IMR-90 (cell line): Measurements from ENCODE around the gene PRKN. TPM values are rescaled to one million over a fixed set of nuclear protein-coding genes. Genes with fewer than 3 reads are reported as not detected.

Experiments used
- ATAC-seq: fragments of 200-7000 bp; cut with Tn5 transposase; 2 replicates; pipeline ENCODE4 v1.9.1; 2020; ENCODE audit warnings: low read depth, mild to moderate bottlenecking, moderate library complexity
- BruUV-seq: library from RNA; stranded (reverse); fragments of 400-500 nt; replicated peaks from 2 replicates; lab custom pipeline; 2021; lab: Mats Ljungman, UMichigan
- CTCF ChIA-PET: fragments of 300-600 bp; formaldehyde crosslinking; extraction: SDS; loops from one replicate; lab custom pipeline; 2021; ENCODE audit warnings: antibody characterized with exemption; lab: Yijun Ruan, JAX
- POLR2A ChIA-PET: fragments of 300-600 bp; sonication (Branson Sonifier 250); formaldehyde crosslinking; loops from one replicate; lab custom pipeline; 2022; ENCODE audit warnings: antibody characterized with exemption; ENCODE audit not compliant: unreplicated experiment; lab: Charles Lee
- DNase-seq: peaks from one replicate; pipeline ENCODE4 v3.0.0; 2013
- H2AFZ ChIP-seq: replicated peaks from 2 replicates; pipeline ENCODE3; 2013; ENCODE audit warnings: low read length, mild to moderate bottlenecking; ENCODE audit not compliant: poor library complexity
- H2AK5ac ChIP-seq: 2 replicates; pipeline ENCODE4 v1.6.1; 2013; ENCODE audit warnings: low read depth, low read length, inconsistent platforms
- H2AK9ac ChIP-seq: replicated peaks from 2 replicates; pipeline ENCODE3; 2013; ENCODE audit warnings: mild to moderate bottlenecking, low read depth, low read length, moderate library complexity; ENCODE audit not compliant: poor library complexity
- H2BK120ac ChIP-seq: 2 replicates; pipeline ENCODE4 v1.6.1; 2013; ENCODE audit warnings: low read depth, low read length, inconsistent platforms
- H2BK15ac ChIP-seq: 3 replicates; pipeline ENCODE4 v1.6.1; 2013; ENCODE audit warnings: low read depth, low read length, inconsistent platforms
- H2BK20ac ChIP-seq: 2 replicates; pipeline ENCODE4 v1.6.1; 2013; ENCODE audit warnings: low read depth, mild to moderate bottlenecking, inconsistent platforms, low read length, moderate library complexity
- H2BK5ac ChIP-seq: 2 replicates; pipeline ENCODE4 v1.6.1; 2013; ENCODE audit warnings: mild to moderate bottlenecking, low read depth, low read length, inconsistent platforms; ENCODE audit not compliant: poor library complexity, severe bottlenecking
- H3K14ac ChIP-seq: replicated peaks from 2 replicates; pipeline ENCODE4 v1.6.1; 2013; ENCODE audit warnings: low read depth, low read length, inconsistent platforms
- H3K18ac ChIP-seq: 2 replicates; pipeline ENCODE4 v1.6.1; 2013; ENCODE audit warnings: low read depth, low read length, control low read depth
- H3K23ac ChIP-seq: 2 replicates; pipeline ENCODE4 v1.6.1; 2013; ENCODE audit warnings: low read depth, low read length, inconsistent platforms
- H3K27ac ChIP-seq: 2 replicates; pipeline ENCODE4 v1.5.1; 2013; ENCODE audit warnings: mild to moderate bottlenecking, control low read depth, low read length; ENCODE audit not compliant: insufficient read depth
- H3K27me3 ChIP-seq: 2 replicates; pipeline ENCODE4 v1.6.1; 2013; ENCODE audit warnings: low read length; ENCODE audit not compliant: control insufficient read depth, insufficient read depth
- H3K36me3 ChIP-seq: 2 replicates; pipeline ENCODE4 v1.6.1; 2013; ENCODE audit warnings: low read length, mixed read lengths; ENCODE audit not compliant: control insufficient read depth, insufficient read depth
- H3K4ac ChIP-seq: 2 replicates; pipeline ENCODE4 v1.6.1; 2013; ENCODE audit warnings: low read depth, low read length, inconsistent platforms
- H3K4me1 ChIP-seq: 2 replicates; pipeline ENCODE4 v1.6.1; 2013; ENCODE audit warnings: low read length, mixed read lengths; ENCODE audit not compliant: control insufficient read depth, insufficient read depth
- H3K4me2 ChIP-seq: 2 replicates; pipeline ENCODE4 v1.6.1; 2013; ENCODE audit warnings: low read depth, mild to moderate bottlenecking, control low read depth, low read length, moderate library complexity
- H3K4me3 ChIP-seq: 2 replicates; pipeline ENCODE4 v1.5.1; 2013; ENCODE audit warnings: low read depth, mild to moderate bottlenecking, control low read depth, low read length, moderate library complexity; ENCODE audit not compliant: insufficient read depth
- H3K56ac ChIP-seq: 2 replicates; pipeline ENCODE4 v1.6.1; 2013; ENCODE audit warnings: low read length, inconsistent platforms; ENCODE audit not compliant: insufficient read depth; ENCODE audit errors: extremely low read depth
- H3K79me1 ChIP-seq, 2 experiments: 2 replicates each; pipeline ENCODE4 v1.6.1; 2013; ENCODE audit warnings: low read length in 2 of 2, inconsistent platforms in 1 of 2, low read depth in 1 of 2
- H3K9ac ChIP-seq: 2 replicates; pipeline ENCODE4 v1.6.1; 2013; ENCODE audit warnings: low read depth, low read length, control low read depth
- H3K9me1 ChIP-seq: 2 replicates; pipeline ENCODE4 v1.6.1; 2013; ENCODE audit warnings: low read length, inconsistent platforms; ENCODE audit not compliant: insufficient read depth
- H3K9me3 ChIP-seq: 2 replicates; pipeline ENCODE4 v1.6.1; 2013; ENCODE audit warnings: low read length; ENCODE audit not compliant: control insufficient read depth, insufficient read depth
- H4K20me1 ChIP-seq: 2 replicates; pipeline ENCODE4 v1.6.1; 2013; ENCODE audit warnings: low read length, inconsistent platforms; ENCODE audit not compliant: insufficient read depth
- H4K5ac ChIP-seq: 2 replicates; pipeline ENCODE4 v1.6.1; 2013; ENCODE audit warnings: mild to moderate bottlenecking, low read depth, low read length, control low read depth
- H4K8ac ChIP-seq, 2 experiments: 2 replicates each; pipeline ENCODE4 v1.6.1; 2013; ENCODE audit warnings: low read depth in 2 of 2, low read length in 2 of 2, control low read depth in 1 of 2, inconsistent platforms in 1 of 2
- H4K91ac ChIP-seq: 2 replicates; pipeline ENCODE4 v1.6.1; 2013; ENCODE audit warnings: low read depth, low read length, inconsistent platforms; ENCODE audit not compliant: insufficient read depth
- BHLHE40 ChIP-seq: fragments of 150-350 bp; IDR thresholded peaks from 2 replicates; pipeline ENCODE4 v1.6.1; 2016; ENCODE audit warnings: mild to moderate bottlenecking, low read depth, low read length
- CEBPB ChIP-seq: IDR thresholded peaks from 2 replicates; pipeline ENCODE4 v1.6.1; 2012; ENCODE audit warnings: low read depth, low read length, improper control_type of control experiment
- CHD1 ChIP-seq: IDR thresholded peaks from 2 replicates; pipeline ENCODE4 v1.6.1; 2012; ENCODE audit warnings: low read depth, low read length, improper control_type of control experiment
- FOS ChIP-seq: fragments of 150-350 bp; IDR thresholded peaks from 2 replicates; pipeline ENCODE4 v1.6.1; 2016; ENCODE audit warnings: low read depth, low read length
- MAFK ChIP-seq: IDR thresholded peaks from 2 replicates; pipeline ENCODE4 v1.6.1; 2012; ENCODE audit warnings: low read depth, low read length, improper control_type of control experiment
- MAZ ChIP-seq: IDR thresholded peaks from 2 replicates; pipeline ENCODE4 v1.6.1; 2012; ENCODE audit warnings: low read depth, mild to moderate bottlenecking, low read length, improper control_type of control experiment, moderate library complexity, borderline replicate concordance
- MXI1 ChIP-seq: IDR thresholded peaks from 2 replicates; pipeline ENCODE4 v1.6.1; 2012; ENCODE audit warnings: low read depth, mild to moderate bottlenecking, low read length, moderate library complexity, borderline replicate concordance
- NFE2L2 ChIP-seq: fragments of 150-350 bp; IDR thresholded peaks from 2 replicates; pipeline ENCODE4 v1.6.1; 2016; ENCODE audit warnings: low read depth, mild to moderate bottlenecking, low read length
- POLR2A ChIP-seq: IDR thresholded peaks from 2 replicates; pipeline ENCODE4 v1.6.1; 2012; ENCODE audit warnings: mild to moderate bottlenecking, low read depth, low read length
- RAD21 ChIP-seq: IDR thresholded peaks from 2 replicates; pipeline ENCODE4 v1.6.1; 2012; ENCODE audit warnings: low read length, improper control_type of control experiment
- RCOR1 ChIP-seq: IDR thresholded peaks from 2 replicates; pipeline ENCODE4 v1.6.1; 2012; ENCODE audit warnings: mild to moderate bottlenecking, low read length, improper control_type of control experiment; ENCODE audit not compliant: insufficient replicate concordance
- RFX5 ChIP-seq: IDR thresholded peaks from 2 replicates; pipeline ENCODE4 v1.8.0; 2012; ENCODE audit warnings: low read depth, mild to moderate bottlenecking, low read length, moderate library complexity
- SMC3 ChIP-seq: fragments of 150-350 bp; IDR thresholded peaks from 2 replicates; pipeline ENCODE4 v1.6.1; 2016; ENCODE audit warnings: low read depth, mild to moderate bottlenecking, antibody characterized with exemption, low read length, moderate library complexity
- USF2 ChIP-seq: fragments of 150-350 bp; IDR thresholded peaks from 2 replicates; pipeline ENCODE4 v1.6.1; 2017; ENCODE audit warnings: mild to moderate bottlenecking, antibody characterized with exemption, low read length, low read depth
- WGBS, 2 experiments: methylation state at CpG; one replicate each; pipeline versions ENCODE4 v1.1.5 to v1.1.7; 2013; ENCODE audit warnings: missing lambda C conversion rate in 2 of 2; ENCODE audit not compliant: insufficient read length in 1 of 2; ENCODE audit errors: extremely low coverage in 2 of 2; 5-methylcytosine and 5-hydroxymethylcytosine counted together
- dilution Hi-C: fragments of 300-500 bp; cut with HindIII; formaldehyde crosslinking; loops from one replicate; pipeline ENCODE4 v1.14.3; 2018; ENCODE audit warnings: low sequenced_read_pairs; ENCODE audit not compliant: unreplicated experiment
- in situ Hi-C: fragments of 300-500 bp; cut with MboI; formaldehyde crosslinking; loops from 3 replicates; pipeline ENCODE4 v1.14.3; 2019; ENCODE audit warnings: low sequenced_read_pairs, inconsistent platforms, mixed read lengths
- intact Hi-C: fragments of 100-400 bp; cut with micrococcal nuclease; formaldehyde crosslinking; loops from 2 replicates; pipeline ENCODE4 v1.10.0; 2022
- polyA plus RNA-seq, 3 experiments: library from polyadenylated mRNA; depleted of rRNA; stranded (reverse); fragments of >200 nt; gene quantifications; 2 replicates each; pipeline ENCODE4 v1.2.3, GENCODE V29; 2012; ENCODE audit warnings: low replicate concordance in 1 of 3
- total RNA-seq: library from RNA; depleted of rRNA; stranded (reverse); fragments of >200 nt; gene quantifications from 2 replicates; pipeline ENCODE4 v1.2.3, GENCODE V29; 2012
- TF ChIP-seq, protein P1 (sequence below): conservative IDR thresholded peaks from 2 replicates; pipeline ENCODE4 v1.5.1; 2012; ENCODE audit warnings: mild to moderate bottlenecking, low read depth, low read length, improper control_type of control experiment
- TF ChIP-seq, protein P2 (sequence below): fragments of 150-350 bp; IDR thresholded peaks from 2 replicates; pipeline ENCODE4 v1.6.1; 2016; ENCODE audit warnings: low read depth, mild to moderate bottlenecking, low read length, moderate library complexity, borderline replicate concordance

PRKN gene
- total and polyA plus RNA-seq, 2 of the 4 experiments (the other 2 are of a cell fraction): 0.15 to 0.18 TPM

DNA sequence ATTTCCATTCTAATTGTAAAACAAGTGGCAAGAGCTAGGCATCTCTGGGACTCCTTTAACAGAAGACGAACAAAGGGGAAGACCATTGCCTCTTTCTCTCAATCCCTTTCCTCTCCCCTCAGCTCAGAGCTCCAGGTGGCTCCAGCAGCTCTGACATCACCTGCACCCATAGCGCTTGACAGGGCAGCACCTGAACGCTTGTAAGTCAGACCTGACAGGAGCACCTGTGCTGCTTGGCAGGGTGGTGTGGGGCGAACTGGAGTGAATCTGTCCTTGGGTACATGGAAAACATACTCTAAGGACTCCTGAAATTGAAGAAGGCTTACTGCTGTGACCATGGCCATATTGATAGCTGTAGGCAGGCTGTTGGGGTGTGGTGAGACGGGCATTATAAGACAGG is 1044.2 kb downstream of the PRKN start:
- dilution Hi-C loops: no loop called here

More for the DNA sequence above, 1044.2 kb downstream of the PRKN start:
- Histone ChIP-seq H2AFZ (no peak overlapping the region), H3K14ac (no peak overlapping the region), H3K4me2 (no peak overlapping the region), H2BK5ac (no peak overlapping the region), H3K27ac (no peak overlapping the region), H3K27me3 (no peaks in the 10 kb centered on the region), H4K91ac (no peak overlapping the region), H2BK120ac (no peak overlapping the region), H4K5ac (no peak overlapping the region), H4K20me1 (no peaks in the 10 kb centered on the region), H3K79me1 (no peaks in the 10 kb centered on the region), H2AK5ac (no peak overlapping the region), H3K36me3 (no peaks in the 10 kb centered on the region), H2AK9ac (no peak overlapping the region), H3K23ac (no peak overlapping the region), H3K4ac (no peak overlapping the region), H3K9me3 (peaks cover 31% of the 10 kb centered on the region), H3K56ac (no peak overlapping the region), H3K4me1 (no peaks in the 10 kb centered on the region), H4K8ac (no peak overlapping the region), H3K4me3 (no peak overlapping the region), H2BK15ac (no peak overlapping the region), H3K9me1 (no peaks in the 10 kb centered on the region), H3K18ac (no peak overlapping the region), H3K9ac (no peak overlapping the region), H2BK20ac (no peak overlapping the region)
- 55% methylated on average over 4 of the region's 5 CpGs; no CpG with 5 or more reads in 1 of the 2 experiments for WGBS, 2 experiments
- TF ChIP-seq USF2 (no peak), MXI1 (no peak), MAFK (no peak), NFE2L2 (no peak), RFX5 (no peak), POLR2A (no peak), SMC3 (no peak), RCOR1 (no peak), BHLHE40 (no peak), RAD21 (no peak), CEBPB (no peak), MAZ (no peak), FOS (no peak), CHD1 (no peak)
- TF ChIP-seq, protein P1, sequence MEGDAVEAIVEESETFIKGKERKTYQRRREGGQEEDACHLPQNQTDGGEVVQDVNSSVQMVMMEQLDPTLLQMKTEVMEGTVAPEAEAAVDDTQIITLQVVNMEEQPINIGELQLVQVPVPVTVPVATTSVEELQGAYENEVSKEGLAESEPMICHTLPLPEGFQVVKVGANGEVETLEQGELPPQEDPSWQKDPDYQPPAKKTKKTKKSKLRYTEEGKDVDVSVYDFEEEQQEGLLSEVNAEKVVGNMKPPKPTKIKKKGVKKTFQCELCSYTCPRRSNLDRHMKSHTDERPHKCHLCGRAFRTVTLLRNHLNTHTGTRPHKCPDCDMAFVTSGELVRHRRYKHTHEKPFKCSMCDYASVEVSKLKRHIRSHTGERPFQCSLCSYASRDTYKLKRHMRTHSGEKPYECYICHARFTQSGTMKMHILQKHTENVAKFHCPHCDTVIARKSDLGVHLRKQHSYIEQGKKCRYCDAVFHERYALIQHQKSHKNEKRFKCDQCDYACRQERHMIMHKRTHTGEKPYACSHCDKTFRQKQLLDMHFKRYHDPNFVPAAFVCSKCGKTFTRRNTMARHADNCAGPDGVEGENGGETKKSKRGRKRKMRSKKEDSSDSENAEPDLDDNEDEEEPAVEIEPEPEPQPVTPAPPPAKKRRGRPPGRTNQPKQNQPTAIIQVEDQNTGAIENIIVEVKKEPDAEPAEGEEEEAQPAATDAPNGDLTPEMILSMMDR: no peak
- TF ChIP-seq, protein P2, sequence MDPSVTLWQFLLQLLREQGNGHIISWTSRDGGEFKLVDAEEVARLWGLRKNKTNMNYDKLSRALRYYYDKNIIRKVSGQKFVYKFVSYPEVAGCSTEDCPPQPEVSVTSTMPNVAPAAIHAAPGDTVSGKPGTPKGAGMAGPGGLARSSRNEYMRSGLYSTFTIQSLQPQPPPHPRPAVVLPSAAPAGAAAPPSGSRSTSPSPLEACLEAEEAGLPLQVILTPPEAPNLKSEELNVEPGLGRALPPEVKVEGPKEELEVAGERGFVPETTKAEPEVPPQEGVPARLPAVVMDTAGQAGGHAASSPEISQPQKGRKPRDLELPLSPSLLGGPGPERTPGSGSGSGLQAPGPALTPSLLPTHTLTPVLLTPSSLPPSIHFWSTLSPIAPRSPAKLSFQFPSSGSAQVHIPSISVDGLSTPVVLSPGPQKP: no peak
- DNase-seq (no peak), ATAC-seq (no peak)
- in situ Hi-C loops: no loop called here
- intact Hi-C loops: no loop called here
- CTCF ChIA-PET: no interaction called here
- POLR2A ChIA-PET: no interaction called here
- no TSS peak for BruUV-seq
